Neural progenitor cell (in vitro differentiated cells): ENCODE measurements around the gene AHNAK2. TPM values are rescaled to one million over a fixed set of nuclear protein-coding genes. Genes with fewer than 3 reads are reported as not detected.

Experiments used
- DNase-seq: peaks from one replicate; pipeline ENCODE4 v3.0.0-alpha.2; 2016; ENCODE audit warnings: low spot score
- H2AFZ ChIP-seq: fragments of 200-600 bp; sonication (generic); replicated peaks from 2 replicates; pipeline ENCODE4 v1.6.1; 2016; ENCODE audit warnings: antibody characterized with exemption
- H3F3A ChIP-seq: fragments of 200-600 bp; sonication (generic); 2 replicates; pipeline ENCODE4 v1.6.1; 2016; ENCODE audit warnings: antibody characterized with exemption, low read depth
- H3K27ac ChIP-seq: fragments of 200-600 bp; sonication (generic); 2 replicates; pipeline ENCODE4 v1.5.1; 2016; ENCODE audit warnings: mild to moderate bottlenecking
- H3K27me3 ChIP-seq: fragments of 200-600 bp; sonication (generic); 2 replicates; pipeline ENCODE4 v1.6.1; 2016; ENCODE audit warnings: mild to moderate bottlenecking, moderate library complexity
- H3K36me3 ChIP-seq: fragments of 200-600 bp; sonication (generic); 2 replicates; pipeline ENCODE4 v1.5.1; 2016
- H3K4me1 ChIP-seq: fragments of 200-600 bp; sonication (generic); 2 replicates; pipeline ENCODE4 v1.6.1; 2016; ENCODE audit warnings: mixed run types
- H3K4me2 ChIP-seq: fragments of 200-600 bp; sonication (generic); 2 replicates; pipeline ENCODE4 v1.6.1; 2016
- H3K4me3 ChIP-seq: fragments of 200-600 bp; sonication (generic); 2 replicates; pipeline ENCODE4 v1.5.1; 2016
- H3K79me2 ChIP-seq: fragments of 200-600 bp; sonication (generic); 2 replicates; pipeline ENCODE4 v1.6.1; 2016; ENCODE audit warnings: low read depth
- H3K9ac ChIP-seq: fragments of 200-600 bp; sonication (generic); 2 replicates; pipeline ENCODE4 v1.6.1; 2016
- H3K9me3 ChIP-seq: fragments of 200-600 bp; sonication (generic); 2 replicates; pipeline ENCODE4 v1.5.1; 2016; ENCODE audit warnings: low read depth
- H4K20me1 ChIP-seq: fragments of 200-600 bp; sonication (generic); 2 replicates; pipeline ENCODE4 v1.6.1; 2016; ENCODE audit warnings: low read depth
- H3K27ac Mint-ChIP-seq: 3 replicates; pipeline ENCODE4 v1.8.0; 2021; ENCODE audit warnings: mixed read lengths
- H3K27me3 Mint-ChIP-seq: 2 replicates; pipeline ENCODE4 v1.8.0; 2022; ENCODE audit warnings: low read depth, mild to moderate bottlenecking, inconsistent platforms, moderate library complexity, mixed read lengths; ENCODE audit not compliant: insufficient read depth
- H3K36me3 Mint-ChIP-seq: 3 replicates; pipeline ENCODE4 v1.8.0; 2021; ENCODE audit warnings: mixed read lengths
- H3K4me1 Mint-ChIP-seq: 3 replicates; pipeline ENCODE4 v1.8.0; 2021; ENCODE audit warnings: mixed read lengths
- H3K4me3 Mint-ChIP-seq: 3 replicates; pipeline ENCODE4 v1.8.0; 2021; ENCODE audit warnings: mild to moderate bottlenecking, moderate library complexity, mixed read lengths
- H3K9me3 Mint-ChIP-seq: 3 replicates; pipeline ENCODE4 v1.8.0; 2020; ENCODE audit warnings: mixed read lengths
- CTCF ChIP-seq: fragments of 200-600 bp; sonication (generic); IDR thresholded peaks from 2 replicates; pipeline ENCODE4 v1.5.1; 2017; ENCODE audit warnings: antibody characterized with exemption, mild to moderate bottlenecking
- EZH2 ChIP-seq: fragments of 200-600 bp; sonication (generic); IDR thresholded peaks from 2 replicates; pipeline ENCODE4 v1.6.1; 2017; ENCODE audit warnings: antibody characterized with exemption, mild to moderate bottlenecking, moderate library complexity
- EZH2phosphoT487 ChIP-seq: fragments of 200-600 bp; sonication (generic); IDR thresholded peaks from 2 replicates; pipeline ENCODE4 v1.6.1; 2017; ENCODE audit warnings: antibody characterized with exemption
- total RNA-seq: library from RNA; depleted of rRNA; stranded (reverse); fragments of >200 nt; gene quantifications from 2 replicates; pipeline ENCODE4 v1.2.3, GENCODE V29; 2015; ENCODE audit warnings: low replicate concordance

The AHNAK2 gene
- total RNA-seq, 1 donor from 2014 or later: 0.77 TPM

DNA sequence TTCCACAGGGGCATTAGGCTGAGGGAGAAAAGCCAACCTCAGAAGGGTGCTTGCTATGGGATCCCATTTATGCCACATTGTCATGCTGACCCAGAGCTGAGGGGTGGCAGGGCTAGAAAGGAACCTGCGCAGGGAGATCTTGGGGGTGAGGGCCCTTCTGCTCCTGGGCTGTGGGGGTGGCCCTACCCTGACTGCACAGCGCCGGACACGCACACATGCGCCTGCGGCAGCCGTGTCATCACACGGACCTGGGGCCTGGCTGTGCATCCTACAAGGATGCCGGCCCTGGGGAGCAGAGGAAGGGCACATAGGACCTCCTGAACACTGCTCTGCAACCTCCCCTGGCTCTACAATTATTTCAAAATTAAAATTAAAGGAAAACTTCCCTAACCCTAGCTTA lies 35.9 kb upstream of the AHNAK2 start:
- Histone ChIP-seq H3K4me3 (no peak overlapping the region), H3F3A (peaks cover 47% of the 10 kb centered on the region), H3K4me1 (peaks cover 35% of the 10 kb centered on the region), H3K9me3 (no peaks in the 10 kb centered on the region), H2AFZ (no peak overlapping the region), H3K27ac (no peak overlapping the region), H3K4me2 (no peak overlapping the region), H3K27me3 (no peaks in the 10 kb centered on the region), H3K9ac (no peak overlapping the region), H3K36me3 (no peaks in the 10 kb centered on the region), H3K79me2 (peaks cover 100% of the 10 kb centered on the region), H4K20me1 (peaks cover 100% of the 10 kb centered on the region)
- no peak overlapping the region for H3K27ac Mint-ChIP-seq
- no peaks in the 10 kb centered on the region for H3K9me3 Mint-ChIP-seq
- TF ChIP-seq EZH2phosphoT487 (no peak), EZH2 (no peak), CTCF (no peak)
- H3K4me3 Mint-ChIP-seq: no peak overlapping the region
- no peak for DNase-seq
- H3K27me3 Mint-ChIP-seq: peaks cover 5% of the 10 kb centered on the region
- H3K4me1 Mint-ChIP-seq: peaks cover 57% of the 10 kb centered on the region
- H3K36me3 Mint-ChIP-seq: peaks cover 19% of the 10 kb centered on the region

DNA sequence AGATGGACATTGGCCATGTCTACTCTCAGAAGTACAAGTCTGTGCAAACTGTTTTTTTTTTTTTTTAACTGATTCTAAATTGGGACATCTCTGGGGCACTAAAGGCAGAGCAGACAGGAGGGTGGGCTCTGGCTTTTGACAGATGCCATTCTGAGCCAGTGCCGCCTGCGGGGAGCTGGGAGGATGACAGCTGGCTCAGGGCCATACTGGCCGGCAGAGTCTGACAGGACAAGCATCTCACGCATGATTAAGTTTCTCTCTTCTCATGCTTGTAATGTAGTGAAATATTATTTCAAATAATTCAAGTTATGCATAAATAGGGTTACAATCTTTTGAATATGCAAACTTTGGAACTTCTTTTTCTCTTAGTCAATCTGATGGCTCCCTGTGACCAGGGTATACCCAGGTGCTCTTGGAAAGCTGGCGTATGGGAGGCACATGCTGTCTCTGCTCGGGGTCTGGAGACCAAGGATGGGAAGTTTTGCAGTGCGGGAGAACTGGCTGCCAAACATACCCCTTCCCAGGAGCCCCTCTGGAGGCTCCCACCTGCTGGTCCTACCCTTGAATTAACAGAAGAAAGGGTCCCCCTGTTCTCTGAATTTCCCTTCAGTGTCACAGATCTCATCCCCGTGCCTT lies 35.1 kb upstream of the AHNAK2 start:
- H3K36me3 Mint-ChIP-seq: peaks cover 18% of the 10 kb centered on the region
- H3K4me3 ChIP-seq: no peak overlapping the region
- peaks cover 100% of the 10 kb centered on the region for H3K79me2 ChIP-seq
- H3K27ac ChIP-seq: no peak overlapping the region
- H3K27me3 Mint-ChIP-seq: peaks cover 5% of the 10 kb centered on the region
- no peak for DNase-seq
- no peak overlapping the region for H3K4me2 ChIP-seq
- no peaks in the 10 kb centered on the region for H3K36me3 ChIP-seq
- peaks cover 45% of the 10 kb centered on the region for H3F3A ChIP-seq
- H3K27me3 ChIP-seq: no peaks in the 10 kb centered on the region
- H3K9me3 ChIP-seq: no peaks in the 10 kb centered on the region
- H3K9me3 Mint-ChIP-seq: no peaks in the 10 kb centered on the region
- TF ChIP-seq EZH2phosphoT487 (no peak), EZH2 (no peak), CTCF (no peak)
- H3K4me1 ChIP-seq: peaks cover 27% of the 10 kb centered on the region
- peaks cover 100% of the 10 kb centered on the region for H4K20me1 ChIP-seq
- H3K9ac ChIP-seq: no peak overlapping the region
- no peak overlapping the region for H2AFZ ChIP-seq
- H3K4me3 Mint-ChIP-seq: no peak overlapping the region
- H3K4me1 Mint-ChIP-seq: peaks cover 53% of the 10 kb centered on the region
- H3K27ac Mint-ChIP-seq: peak overlapping the region; percentile 69

GRCh38 chr14:105012171-105012985 lies 34.2 kb upstream of the AHNAK2 start:
- no peak overlapping the region for H3K4me3 Mint-ChIP-seq

More at GRCh38 chr14:105012171-105012985, 34.2 kb upstream of the AHNAK2 start:
- Histone ChIP-seq H3K27ac (no peak overlapping the region), H4K20me1 (peaks cover 99% of the 10 kb centered on the region), H3K79me2 (peaks cover 93% of the 10 kb centered on the region), H3K4me2 (no peak overlapping the region), H3K36me3 (no peaks in the 10 kb centered on the region), H2AFZ (no peak overlapping the region), H3K9me3 (no peaks in the 10 kb centered on the region), H3F3A (peaks cover 37% of the 10 kb centered on the region), H3K9ac (no peak overlapping the region), H3K4me1 (peaks cover 20% of the 10 kb centered on the region), H3K4me3 (no peak overlapping the region), H3K27me3 (no peaks in the 10 kb centered on the region)
- no peak overlapping the region for H3K27ac Mint-ChIP-seq
- H3K9me3 Mint-ChIP-seq: no peaks in the 10 kb centered on the region
- DNase-seq: no peak
- peaks cover 46% of the 10 kb centered on the region for H3K4me1 Mint-ChIP-seq
- H3K36me3 Mint-ChIP-seq: peaks cover 17% of the 10 kb centered on the region
- TF ChIP-seq EZH2phosphoT487 (no peak), CTCF (peak; percentile 27), EZH2 (no peak)
- peaks cover 5% of the 10 kb centered on the region for H3K27me3 Mint-ChIP-seq
